Activated CD8-positive, alpha-beta memory T cell treated with anti-CD3 and anti-CD28 coated beads for 4 hours (primary cell): ENCODE results near the gene ZNF423.

Experiments used
- DNase-seq, 2 donors: peaks; one replicate each; pipeline ENCODE4 v3.0.0-alpha.2; 2020; ENCODE audit warnings: low read depth in 2 of 2

Gene ZNF423

GRCh38 chr16:49640581-49640980 is 215.3 kb downstream of the ZNF423 start:
- no peak for DNase-seq

GRCh38 chr16:49639739-49640431 is 216.0 kb downstream of the ZNF423 start:
- no peak for DNase-seq

- no peak for DNase-seq
Observed at GRCh38 chr16:49638673-49639610, 217.0 kb downstream of the ZNF423 start.

- DNase-seq, result no peak
Observed at GRCh38 chr16:49637933-49638672, 217.8 kb downstream of the ZNF423 start.

GRCh38 chr16:49637511-49637910 is 218.4 kb downstream of the ZNF423 start:
- no peak for DNase-seq

GRCh38 chr16:49636608-49637007 is 219.3 kb downstream of the ZNF423 start:
- no peak for DNase-seq

- DNase-seq, result no peak
Observed at GRCh38 chr16:49635591-49636581, 220.0 kb downstream of the ZNF423 start.

- no peak for DNase-seq
Observed at GRCh38 chr16:49635009-49635350, 220.9 kb downstream of the ZNF423 start.

GRCh38 chr16:49634235-49635008 is 221.5 kb downstream of the ZNF423 start:
- no peak for DNase-seq

GRCh38 chr16:49632795-49633184 is 223.1 kb downstream of the ZNF423 start:
- DNase-seq, result no peak

GRCh38 chr16:49632086-49632794 is 223.7 kb downstream of the ZNF423 start:
- DNase-seq, result no peak

- no peak for DNase-seq
Observed at GRCh38 chr16:49631187-49632041, 224.5 kb downstream of the ZNF423 start.

- DNase-seq, result no peak
Observed at GRCh38 chr16:49630783-49631182, 225.1 kb downstream of the ZNF423 start.

- DNase-seq, result no peak
Observed at GRCh38 chr16:49629851-49630250, 226.1 kb downstream of the ZNF423 start.

- DNase-seq, result no peak
Observed at GRCh38 chr16:49628148-49628547, 227.8 kb downstream of the ZNF423 start.

GRCh38 chr16:49625311-49626065 is 230.4 kb downstream of the ZNF423 start:
- no peak for DNase-seq

- no peak for DNase-seq
Observed at GRCh38 chr16:49623501-49624266, 232.2 kb downstream of the ZNF423 start.
